Measurements from ENCODE around the gene DICER1.

The DICER1 gene

DNA sequence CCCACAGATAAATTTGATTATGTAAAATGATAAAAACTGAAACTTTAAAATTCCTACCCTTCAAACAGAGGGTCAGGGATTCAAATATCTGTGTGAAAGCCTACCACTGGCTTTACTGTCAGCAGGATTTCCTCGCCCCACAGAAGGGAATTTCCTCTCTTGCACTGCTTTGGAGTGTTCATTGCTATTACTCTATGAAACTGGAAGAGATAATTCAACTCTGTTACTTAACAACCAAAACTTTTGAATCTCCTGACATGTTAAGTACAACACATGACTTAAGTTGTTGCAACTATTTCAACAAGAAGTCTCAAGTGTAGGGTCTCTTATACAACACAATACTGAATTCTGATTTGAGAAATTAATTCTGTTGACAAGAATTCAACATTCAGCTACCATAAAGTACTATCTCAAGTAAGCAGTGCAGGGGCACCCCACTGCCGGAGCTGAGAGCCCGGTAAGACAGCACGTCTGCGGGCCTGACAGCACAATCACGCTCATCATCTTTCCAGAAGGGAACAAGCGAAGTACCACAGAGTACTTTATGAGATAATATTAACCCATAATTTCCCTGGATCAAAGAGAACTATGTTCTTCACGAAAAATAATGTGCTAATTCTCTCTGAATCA, 22.9 kb downstream of the DICER1 start:
- TF ChIP-seq, protein P1, sequence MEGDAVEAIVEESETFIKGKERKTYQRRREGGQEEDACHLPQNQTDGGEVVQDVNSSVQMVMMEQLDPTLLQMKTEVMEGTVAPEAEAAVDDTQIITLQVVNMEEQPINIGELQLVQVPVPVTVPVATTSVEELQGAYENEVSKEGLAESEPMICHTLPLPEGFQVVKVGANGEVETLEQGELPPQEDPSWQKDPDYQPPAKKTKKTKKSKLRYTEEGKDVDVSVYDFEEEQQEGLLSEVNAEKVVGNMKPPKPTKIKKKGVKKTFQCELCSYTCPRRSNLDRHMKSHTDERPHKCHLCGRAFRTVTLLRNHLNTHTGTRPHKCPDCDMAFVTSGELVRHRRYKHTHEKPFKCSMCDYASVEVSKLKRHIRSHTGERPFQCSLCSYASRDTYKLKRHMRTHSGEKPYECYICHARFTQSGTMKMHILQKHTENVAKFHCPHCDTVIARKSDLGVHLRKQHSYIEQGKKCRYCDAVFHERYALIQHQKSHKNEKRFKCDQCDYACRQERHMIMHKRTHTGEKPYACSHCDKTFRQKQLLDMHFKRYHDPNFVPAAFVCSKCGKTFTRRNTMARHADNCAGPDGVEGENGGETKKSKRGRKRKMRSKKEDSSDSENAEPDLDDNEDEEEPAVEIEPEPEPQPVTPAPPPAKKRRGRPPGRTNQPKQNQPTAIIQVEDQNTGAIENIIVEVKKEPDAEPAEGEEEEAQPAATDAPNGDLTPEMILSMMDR (IDR thresholded peaks at IDR 0.05), result no peak

DNA sequence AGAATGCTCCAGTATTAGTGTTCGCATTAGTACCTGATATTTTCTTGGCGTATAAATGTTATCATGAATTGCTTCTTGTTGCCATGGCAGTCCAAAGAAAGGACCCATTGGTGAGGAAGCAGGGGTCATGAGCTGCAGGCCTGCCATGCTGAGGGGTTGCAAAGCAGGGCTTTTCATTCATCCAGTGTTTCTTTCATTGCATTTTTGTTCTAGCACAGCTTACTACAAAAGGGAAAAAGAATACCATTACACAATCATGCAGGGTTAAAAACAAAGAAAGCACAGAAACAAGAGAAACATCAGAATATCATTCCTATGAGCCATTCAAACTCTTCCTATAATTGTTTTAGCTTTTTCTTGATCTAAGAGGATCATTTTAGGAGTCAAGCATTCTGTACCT, 24.0 kb downstream of the DICER1 start:
- TF ChIP-seq, protein P1 (IDR thresholded peaks at IDR 0.05), result no peak

GRCh38 chr14:95132760-95133159, 24.6 kb downstream of the DICER1 start:
- TF ChIP-seq, protein P1 (IDR thresholded peaks at IDR 0.05), result no peak

GRCh38 chr14:95130549-95130948, 26.8 kb downstream of the DICER1 start:
- TF ChIP-seq, protein P1 (IDR thresholded peaks at IDR 0.05), result no peak

DNA sequence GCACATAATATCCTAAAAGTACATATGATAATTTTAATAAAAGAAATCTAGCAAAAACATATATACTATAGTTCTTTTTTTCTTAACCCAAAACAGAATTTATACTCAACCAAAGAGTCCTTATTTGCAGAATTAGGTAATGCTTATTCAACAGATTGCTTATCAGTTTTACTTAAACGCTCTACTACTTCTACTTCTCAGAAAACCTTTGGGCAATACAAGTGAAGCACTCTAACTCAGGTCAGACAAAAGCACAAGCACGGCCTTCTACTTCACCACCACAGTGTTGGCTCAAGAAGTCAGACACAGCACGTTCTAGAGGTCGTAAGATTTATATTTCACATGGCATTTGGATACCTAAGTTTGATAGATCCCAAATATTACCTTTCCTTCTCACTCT, 29.2 kb downstream of the DICER1 start:
- TF ChIP-seq, protein P1 (IDR thresholded peaks at IDR 0.05), result no peak

DNA sequence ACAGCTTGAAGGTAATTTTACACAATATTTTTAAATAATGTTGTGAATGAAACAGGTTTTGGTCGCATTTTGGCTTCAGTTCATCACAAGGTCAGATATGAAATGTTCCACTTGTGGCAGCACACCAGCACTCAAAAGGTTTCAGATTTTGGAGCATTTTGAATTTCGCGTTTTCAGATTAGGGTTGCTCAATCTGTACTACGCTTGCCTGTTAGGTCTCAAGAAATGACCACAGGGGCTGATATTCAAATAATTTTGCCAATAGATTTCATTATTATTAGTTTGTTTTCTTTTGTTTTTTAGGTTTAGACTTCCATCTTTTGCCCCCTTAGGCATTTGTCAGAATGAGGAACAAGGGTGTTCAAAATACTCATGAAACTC, 29.8 kb downstream of the DICER1 start:
- TF ChIP-seq, protein P1 (IDR thresholded peaks at IDR 0.05), result no peak

- TF ChIP-seq, protein P1 (IDR thresholded peaks at IDR 0.05), result no peak
Measured at GRCh38 chr14:95126906-95127530, 30.3 kb downstream of the DICER1 start.

Measured in LNCAP (cell line).